ENCODE measurements around the gene USP30.

Gene USP30

DNA sequence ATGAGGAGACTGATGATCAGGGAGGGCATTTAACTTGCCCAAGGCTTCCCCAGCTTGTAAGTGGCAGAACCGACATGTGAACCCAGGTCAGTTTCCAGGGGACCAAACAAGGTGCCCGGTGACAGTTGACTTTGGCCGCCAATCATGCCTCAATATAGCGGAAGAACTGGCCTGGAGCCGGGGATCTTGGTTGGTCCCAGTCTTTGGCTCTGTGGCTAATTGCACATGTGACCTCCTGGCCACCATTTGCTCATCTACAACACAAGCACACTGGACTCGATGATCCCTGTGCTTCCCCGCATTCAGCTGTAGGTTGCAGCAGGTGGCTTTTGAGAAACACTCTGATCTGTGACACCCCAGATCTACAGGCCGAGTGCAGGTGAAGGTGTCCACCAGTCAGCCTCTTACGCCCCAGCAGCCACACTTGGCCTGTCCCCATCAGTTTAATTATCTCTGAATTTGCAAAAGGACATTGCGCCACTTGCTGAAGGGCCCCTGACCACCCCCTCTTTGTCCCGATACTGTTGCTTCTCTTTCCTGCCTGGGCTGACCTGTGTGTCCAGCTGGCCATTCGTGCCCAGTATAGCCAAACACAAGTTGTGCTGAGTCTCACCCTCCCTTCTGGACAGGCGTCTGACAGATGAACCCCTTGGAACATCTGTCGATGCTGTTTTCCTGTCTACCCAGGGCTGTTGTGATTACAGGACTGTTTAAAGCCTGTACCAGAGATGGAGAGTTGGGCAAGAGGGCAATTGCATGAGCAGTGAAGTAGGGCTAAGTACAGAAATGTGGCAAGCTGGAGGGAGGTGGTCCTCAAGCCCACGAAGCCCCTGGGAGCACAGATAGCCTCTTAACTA is 78.1 kb downstream of the USP30 start:
- no peak for DNase-seq

DNA sequence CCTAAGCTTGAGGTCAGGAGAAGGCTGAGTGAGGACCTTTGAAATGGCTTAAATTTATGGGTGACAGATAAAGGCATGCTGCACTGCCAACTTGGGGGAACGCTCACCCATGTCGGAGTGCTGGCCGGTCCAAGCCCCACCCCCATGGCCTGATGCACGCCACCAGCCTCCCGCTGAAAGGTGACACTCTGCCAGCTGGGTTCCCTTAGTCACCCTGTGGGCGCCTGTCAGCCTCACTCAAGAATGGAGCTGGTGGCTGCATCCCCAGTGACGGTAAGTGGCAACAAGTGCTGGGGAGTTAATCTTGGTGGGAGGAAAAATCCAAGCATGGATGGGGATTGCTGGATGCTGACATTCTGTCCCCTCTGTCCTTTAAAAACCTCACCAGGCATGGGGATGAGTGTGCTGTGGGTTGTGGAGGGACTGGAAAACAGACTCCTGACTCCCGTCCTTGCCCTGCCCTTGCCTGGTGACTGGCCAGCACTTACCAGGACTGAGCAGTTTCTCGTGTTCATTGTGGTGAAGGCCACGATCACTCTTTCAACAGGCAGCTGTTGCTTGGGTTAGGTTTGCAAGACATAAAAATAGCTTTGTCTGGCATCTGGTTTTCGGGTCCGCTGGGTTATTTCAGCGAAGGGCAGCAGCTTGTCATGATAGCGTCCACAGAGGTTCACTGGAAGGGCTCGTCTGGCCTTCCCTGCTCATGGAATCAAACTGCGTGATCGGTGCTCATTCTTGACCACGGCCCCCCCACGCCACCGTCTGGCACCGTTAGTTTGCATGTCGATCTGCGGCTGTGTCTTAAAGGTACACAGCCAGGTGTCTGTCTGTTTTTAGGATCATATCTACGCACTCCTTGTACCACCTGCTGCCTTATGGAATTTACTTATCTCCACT is 79.0 kb downstream of the USP30 start:
- no peak for DNase-seq

DNA sequence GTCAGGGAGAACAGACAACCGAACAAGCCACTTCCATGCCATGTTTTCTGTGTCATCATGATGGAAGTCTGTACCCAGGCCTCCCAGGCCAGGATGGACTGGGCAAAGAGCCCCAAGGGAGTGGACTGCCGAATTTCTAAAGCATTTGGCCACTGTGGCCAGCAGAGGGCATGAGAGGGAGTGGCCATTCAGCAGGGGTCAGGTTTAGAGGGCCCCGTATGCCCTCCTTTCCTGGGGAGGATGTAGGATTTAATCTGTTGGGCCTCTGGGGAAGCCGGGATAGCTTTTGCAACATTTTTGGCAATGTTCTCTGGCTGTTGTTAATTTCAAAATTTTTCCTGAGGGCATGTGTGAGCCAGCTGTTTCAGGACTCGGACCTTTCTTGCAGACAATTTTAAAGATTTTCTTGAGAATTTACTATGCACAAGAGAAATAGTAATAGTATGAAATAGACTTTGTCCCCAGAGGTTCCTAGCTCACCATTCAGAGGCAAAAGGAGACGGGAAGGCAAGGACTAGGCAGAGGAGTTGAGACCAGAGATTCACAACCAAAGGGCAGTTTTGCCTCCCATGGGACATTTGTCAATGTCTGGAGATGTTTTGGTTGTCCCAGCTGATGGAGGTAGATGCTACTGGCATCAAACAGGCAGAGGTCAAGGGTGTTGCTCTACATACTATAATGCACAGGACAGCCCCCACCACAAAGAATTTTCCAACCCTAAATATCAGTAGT is 82.0 kb downstream of the USP30 start:
- DNase-seq, result no peak

DNA sequence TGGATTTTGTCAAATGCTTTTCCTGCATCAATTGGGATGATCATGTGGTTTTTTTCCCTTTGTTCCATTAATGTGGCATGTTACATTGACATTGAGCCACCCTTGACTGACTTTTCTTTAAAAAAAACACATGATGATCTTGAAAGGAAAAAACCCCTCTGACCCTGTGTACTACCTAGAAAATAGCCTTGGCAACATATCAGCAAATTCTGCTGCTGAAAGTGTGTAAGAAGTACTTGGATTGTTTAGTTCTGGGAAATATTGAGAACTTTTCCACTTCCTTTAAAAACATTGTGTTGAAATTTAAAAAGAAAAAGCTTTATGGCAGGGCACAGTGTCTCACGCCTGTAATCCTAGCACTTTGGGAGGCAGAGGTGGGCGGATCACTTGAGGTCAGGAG is 84.7 kb downstream of the USP30 start:
- no peak for DNase-seq
